Neuronal stem cell (in vitro differentiated cells): ENCODE data around the gene NKAIN1.

Experiments
- DNase-seq: peaks from one replicate; pipeline ENCODE4 v3.0.0-alpha.2; 2013; ENCODE audit warnings: low spot score
- H2AFZ ChIP-seq: one replicate; pipeline ENCODE4 v1.6.1; 2013; ENCODE audit warnings: mild to moderate bottlenecking, low read length, inconsistent platforms
- H2AK5ac ChIP-seq: 2 replicates; pipeline ENCODE4 v1.6.1; 2013; ENCODE audit warnings: low read depth, mild to moderate bottlenecking, inconsistent platforms, low read length, moderate library complexity, mixed read lengths
- H2BK120ac ChIP-seq: 2 replicates; pipeline ENCODE4 v1.6.1; 2013; ENCODE audit warnings: low read depth, mild to moderate bottlenecking, inconsistent platforms, low read length, moderate library complexity, mixed read lengths
- H2BK12ac ChIP-seq: one replicate; pipeline ENCODE4 v1.6.1; 2013; ENCODE audit warnings: low read length, inconsistent platforms
- H2BK15ac ChIP-seq: 2 replicates; pipeline ENCODE4 v1.6.1; 2013; ENCODE audit warnings: mild to moderate bottlenecking, low read length, inconsistent platforms, mixed read lengths
- H2BK5ac ChIP-seq: one replicate; pipeline ENCODE4 v1.6.1; 2013; ENCODE audit warnings: inconsistent platforms, mild to moderate bottlenecking, low read length, moderate library complexity
- H3K14ac ChIP-seq: one replicate; pipeline ENCODE4 v1.6.1; 2013; ENCODE audit warnings: low read length, inconsistent platforms
- H3K18ac ChIP-seq: 2 replicates; pipeline ENCODE4 v1.6.1; 2013; ENCODE audit warnings: low read length, inconsistent platforms
- H3K23ac ChIP-seq: 2 replicates; pipeline ENCODE4 v1.6.1; 2013; ENCODE audit warnings: low read depth, mild to moderate bottlenecking, mixed read lengths, low read length, inconsistent platforms; ENCODE audit not compliant: poor library complexity
- H3K27ac ChIP-seq: replicated peaks from 3 replicates; pipeline ENCODE4 v1.5.1; 2013; ENCODE audit warnings: low read length, inconsistent platforms
- H3K27me3 ChIP-seq, 3 experiments: 2 replicates each; pipeline ENCODE4 v1.6.1; 2013; ENCODE audit warnings: low read length in 3 of 3, mild to moderate bottlenecking in 2 of 3, inconsistent platforms in 1 of 3, low read depth in 1 of 3, mixed read lengths in 1 of 3, moderate library complexity in 1 of 3; ENCODE audit not compliant: control insufficient read depth in 3 of 3, insufficient read depth in 3 of 3
- H3K36me3 ChIP-seq, 2 donors: replicated peaks in 1 of 2; 2 replicates each; pipeline ENCODE4 v1.6.1; 2013; ENCODE audit warnings: low read length in 2 of 2; ENCODE audit not compliant: control insufficient read depth in 2 of 2, insufficient read depth in 2 of 2
- H3K4ac ChIP-seq: 2 replicates; pipeline ENCODE4 v1.6.1; 2013; ENCODE audit warnings: inconsistent platforms, mild to moderate bottlenecking, low read length, moderate library complexity
- H3K4me1 ChIP-seq, 2 donors: 1 replicate in 1 of 2; 2 replicates in 1 of 2; pipeline ENCODE4 v1.6.1; 2013; ENCODE audit warnings: low read length in 2 of 2, low read depth in 1 of 2; ENCODE audit not compliant: control insufficient read depth in 2 of 2, insufficient read depth in 1 of 2
- H3K4me2 ChIP-seq: one replicate; pipeline ENCODE4 v1.6.1; 2013; ENCODE audit warnings: mild to moderate bottlenecking, low read length, inconsistent platforms; ENCODE audit not compliant: insufficient read depth, poor library complexity, severe bottlenecking
- H3K4me3 ChIP-seq, 2 donors: 2 replicates each; pipeline ENCODE4 v1.5.1; 2013; ENCODE audit warnings: low read length in 2 of 2, mild to moderate bottlenecking in 2 of 2, inconsistent platforms in 1 of 2, moderate library complexity in 1 of 2
- H3K79me1 ChIP-seq: one replicate; pipeline ENCODE4 v1.6.1; 2013; ENCODE audit warnings: low read depth, mild to moderate bottlenecking, inconsistent platforms, low read length, moderate library complexity
- H3K9ac ChIP-seq: one replicate; pipeline ENCODE4 v1.6.1; 2013; ENCODE audit warnings: mild to moderate bottlenecking, low read depth, low read length, inconsistent platforms; ENCODE audit not compliant: poor library complexity
- H3K9me3 ChIP-seq, 2 donors: replicated peaks in 1 of 2; 2 replicates each; pipeline versions ENCODE3 to v1.6.1; 2013; ENCODE audit warnings: low read length in 2 of 2, mild to moderate bottlenecking in 2 of 2, inconsistent platforms in 1 of 2, low read depth in 1 of 2, mixed read lengths in 1 of 2, moderate library complexity in 1 of 2; ENCODE audit not compliant: control insufficient read depth in 2 of 2, insufficient read depth in 1 of 2
- H4K8ac ChIP-seq: one replicate; pipeline ENCODE4 v1.6.1; 2013; ENCODE audit warnings: low read depth, mild to moderate bottlenecking, inconsistent platforms, low read length, moderate library complexity
- H4K91ac ChIP-seq: one replicate; pipeline ENCODE4 v1.6.1; 2013; ENCODE audit warnings: low read length, low read depth, mild to moderate bottlenecking, inconsistent platforms; ENCODE audit not compliant: poor library complexity
- WGBS, 2 donors: extraction: QIAGEN DNeasy Blood & Tissue Kit; methylation state at CpG; one replicate each; pipeline ENCODE4 v1.1.7; 2013; ENCODE audit warnings: missing lambda C conversion rate in 2 of 2, mixed read lengths in 1 of 2; ENCODE audit not compliant: insufficient read length in 2 of 2, insufficient replicate concordance in 1 of 2; ENCODE audit errors: extremely low coverage in 2 of 2; 5-methylcytosine and 5-hydroxymethylcytosine counted together

The NKAIN1 gene

DNA sequence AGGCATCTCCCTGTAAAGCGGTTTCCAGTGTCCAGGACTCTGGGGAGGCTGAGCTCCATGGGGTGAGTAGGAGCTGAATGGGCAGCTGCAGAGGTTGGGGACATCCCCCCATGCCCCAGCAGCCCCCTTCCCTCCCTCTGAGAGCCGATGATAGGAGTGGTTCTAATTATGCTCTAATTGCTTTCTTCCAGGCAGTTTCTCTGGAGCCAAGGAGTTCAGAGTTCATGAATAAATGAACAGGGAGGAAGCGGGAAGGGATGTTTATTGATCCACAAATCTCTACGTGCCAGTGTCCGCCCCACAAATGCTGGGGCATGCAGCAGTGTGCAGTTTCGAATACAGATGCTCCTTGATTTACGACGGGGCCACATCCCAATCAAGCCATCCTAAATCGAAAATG lies 15.6 kb downstream of the NKAIN1 start:
- Histone ChIP-seq H2AFZ (no peak overlapping the region), H3K27ac (peak overlapping the region; percentile 27), H3K4ac (no peak overlapping the region), H2BK15ac (no peak overlapping the region), H2BK5ac (no peak overlapping the region), H3K4me2 (no peak overlapping the region), H3K9me3 (no peaks in the 10 kb centered on the region), H2BK12ac (no peak overlapping the region), H3K27me3 (no peaks in the 10 kb centered on the region), H3K79me1 (peaks cover 2% of the 10 kb centered on the region), H4K8ac (no peak overlapping the region), H3K36me3 (peaks cover 0 to 10% of the 10 kb centered on the region in 2 donors), H3K18ac (no peak overlapping the region), H4K91ac (no peak overlapping the region), H3K4me3 (no peak overlapping the region), H3K14ac (no peak overlapping the region), H3K4me1 (peaks cover 25% of the 10 kb centered on the region in 2 donors), H3K23ac (no peak overlapping the region), H2AK5ac (no peak overlapping the region), H2BK120ac (no peak overlapping the region), H3K9ac (no peak overlapping the region)
- no peak for DNase-seq
- no CpG with 5 or more reads among the region's 9 CpGs for WGBS, 2 donors

DNA sequence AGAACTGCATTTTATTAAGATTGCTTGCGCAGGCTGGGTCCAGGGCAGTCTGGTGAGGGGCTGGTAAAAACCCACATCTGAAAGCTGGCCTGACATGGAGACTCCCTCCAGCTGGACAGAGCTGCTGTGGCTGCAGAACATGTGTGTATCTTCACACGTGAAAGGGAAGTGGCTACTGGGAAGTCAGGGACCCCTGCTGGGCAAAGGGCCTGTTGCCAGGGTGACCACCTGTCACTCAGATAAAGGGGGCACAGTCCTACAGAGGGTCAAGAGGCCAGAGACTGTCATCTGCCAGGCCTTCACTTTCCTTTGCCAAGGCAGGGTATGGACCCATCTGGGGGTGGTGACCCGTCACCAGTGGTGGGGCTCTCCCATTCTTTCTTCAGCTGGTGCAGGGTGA lies 17.5 kb downstream of the NKAIN1 start:
- no CpG with 5 or more reads among the region's 3 CpGs for WGBS, 2 donors
- Histone ChIP-seq H2AK5ac (no peak overlapping the region), H3K18ac (peak overlapping the region; percentile 52)

DNA sequence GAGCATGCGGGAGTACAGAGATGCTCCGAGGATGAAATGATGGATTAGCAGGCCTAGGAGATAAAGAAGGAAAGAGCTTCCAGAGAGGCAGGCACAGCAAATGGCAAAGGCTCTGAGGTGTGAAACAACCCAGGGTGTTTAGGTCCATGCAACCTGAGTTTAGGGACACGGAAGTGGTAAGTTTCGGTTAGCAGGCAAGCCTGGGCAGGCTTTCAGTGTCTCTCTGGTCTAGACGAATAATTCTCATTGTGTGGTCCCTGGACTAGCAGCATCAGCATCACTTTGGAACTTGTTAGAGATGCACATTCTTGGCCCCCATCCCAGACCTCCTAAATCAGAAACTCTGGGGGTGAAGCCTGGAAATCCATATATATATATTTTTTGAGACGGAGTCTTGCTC lies 18.6 kb downstream of the NKAIN1 start:
- Histone ChIP-seq H3K9me3 (no peaks in the 10 kb centered on the region), H3K27ac (no peak overlapping the region), H3K4me2 (no peak overlapping the region), H2BK15ac (no peak overlapping the region), H3K4me1 (peaks cover 18 to 21% of the 10 kb centered on the region in 2 donors), H4K91ac (no peak overlapping the region), H2BK12ac (no peak overlapping the region), H3K79me1 (peaks cover 4% of the 10 kb centered on the region), H3K4me3 (no peak overlapping the region), H3K36me3 (peaks cover 0 to 10% of the 10 kb centered on the region in 2 donors), H2AK5ac (no peak overlapping the region), H2BK120ac (no peak overlapping the region), H3K27me3 (no peaks in the 10 kb centered on the region), H3K14ac (no peak overlapping the region), H3K18ac (no peak overlapping the region), H3K23ac (no peak overlapping the region), H2AFZ (no peak overlapping the region), H3K4ac (no peak overlapping the region), H3K9ac (no peak overlapping the region), H2BK5ac (no peak overlapping the region), H4K8ac (no peak overlapping the region)
- WGBS, 2 donors: no CpG with 5 or more reads among the region's 6 CpGs
- no peak for DNase-seq

More for the DNA sequence above, 17.5 kb downstream of the NKAIN1 start:
- Histone ChIP-seq H2AFZ (no peak overlapping the region), H3K4me3 (no peak overlapping the region), H3K23ac (no peak overlapping the region), H3K27me3 (no peaks in the 10 kb centered on the region), H3K4ac (no peak overlapping the region), H2BK5ac (no peak overlapping the region), H3K9ac (no peak overlapping the region), H3K36me3 (peaks cover 0 to 10% of the 10 kb centered on the region in 2 donors), H2BK15ac (no peak overlapping the region), H3K4me2 (no peak overlapping the region), H3K79me1 (peaks cover 4% of the 10 kb centered on the region), H2BK120ac (no peak overlapping the region), H3K9me3 (no peaks in the 10 kb centered on the region), H3K14ac (peak overlapping the region; percentile 14), H4K8ac (no peak overlapping the region), H2BK12ac (no peak overlapping the region), H3K27ac (no peak overlapping the region), H4K91ac (no peak overlapping the region), H3K4me1 (peaks cover 15 to 17% of the 10 kb centered on the region in 2 donors)
- peak; percentile 39 for DNase-seq

GRCh38 chr1:31219489-31219888 lies 20.2 kb downstream of the NKAIN1 start:
- H2BK5ac ChIP-seq: no peak overlapping the region
- H3K23ac ChIP-seq: no peak overlapping the region
- no CpG with 5 or more reads among the region's 6 CpGs for WGBS, 2 donors
- peaks cover 0 to 5% of the 10 kb centered on the region in 2 donors for H3K36me3 ChIP-seq
- H3K4me3 ChIP-seq: no peak overlapping the region
- H3K27me3 ChIP-seq: no peaks in the 10 kb centered on the region
- no peak overlapping the region for H2AFZ ChIP-seq
- peaks cover 6% of the 10 kb centered on the region for H3K79me1 ChIP-seq
- no peak overlapping the region for H2BK15ac ChIP-seq
- no peak for DNase-seq
- no peak overlapping the region for H2AK5ac ChIP-seq
- H3K4me2 ChIP-seq: no peak overlapping the region
- no peak overlapping the region for H3K4ac ChIP-seq
- H4K8ac ChIP-seq: peak overlapping the region; percentile 32
- no peak overlapping the region for H3K27ac ChIP-seq
- H3K14ac ChIP-seq: no peak overlapping the region
- H2BK12ac ChIP-seq: no peak overlapping the region
- H3K18ac ChIP-seq: no peak overlapping the region
- H4K91ac ChIP-seq: no peak overlapping the region
- peaks cover 26 to 37% of the 10 kb centered on the region in 2 donors for H3K4me1 ChIP-seq
- H3K9ac ChIP-seq: no peak overlapping the region
- no peak overlapping the region for H2BK120ac ChIP-seq
- no peaks in the 10 kb centered on the region for H3K9me3 ChIP-seq
